ENCODE measurements around the gene EFNA5.

EFNA5 gene

GRCh38 chr5:107389775-107390148 lies 281.0 kb downstream of the EFNA5 start:
- no peak for DNase-seq (ENCODE audit: low read depth)

- no peak for DNase-seq (ENCODE audit: low read depth)
These were observed 281.5 kb downstream of the EFNA5 start for GRCh38 chr5:107389130-107389774.

DNA sequence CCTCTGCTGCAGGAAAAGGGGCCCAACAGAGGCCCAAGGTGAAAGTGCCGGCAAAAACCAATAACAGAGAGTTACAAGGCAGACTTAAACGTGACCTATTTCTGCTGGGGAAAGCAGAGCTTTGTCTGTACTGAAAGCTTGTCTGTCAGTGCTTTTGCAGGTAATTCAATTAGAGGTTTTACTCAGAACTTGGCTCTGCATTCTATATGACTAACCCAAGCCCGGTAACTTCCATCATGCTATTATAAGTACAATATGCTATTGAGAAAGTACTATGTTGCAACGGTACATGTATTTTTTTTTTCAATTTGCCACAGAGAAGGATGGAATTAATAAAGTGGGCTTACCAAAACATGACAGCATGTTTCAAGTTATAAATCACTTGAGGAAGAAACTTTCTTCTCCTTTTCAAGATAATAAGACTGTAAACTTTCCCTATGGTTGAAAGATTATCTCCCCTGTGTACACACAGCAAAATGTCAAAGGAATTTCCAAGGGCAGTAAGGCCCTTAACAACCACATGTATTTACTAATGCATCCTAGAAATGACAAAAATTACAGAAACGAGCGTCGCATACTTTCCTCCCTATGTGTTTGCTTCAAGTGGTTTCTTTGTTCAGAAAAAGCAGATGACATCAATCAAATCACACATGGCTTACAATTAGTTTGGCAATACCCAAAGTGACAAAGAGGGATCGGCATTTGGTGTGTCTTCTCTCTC lies 282.4 kb downstream of the EFNA5 start:
- no peak for DNase-seq (ENCODE audit: low read depth)

GRCh38 chr5:107387526-107388140 lies 283.1 kb downstream of the EFNA5 start:
- no peak for DNase-seq (ENCODE audit: low read depth)

DNA sequence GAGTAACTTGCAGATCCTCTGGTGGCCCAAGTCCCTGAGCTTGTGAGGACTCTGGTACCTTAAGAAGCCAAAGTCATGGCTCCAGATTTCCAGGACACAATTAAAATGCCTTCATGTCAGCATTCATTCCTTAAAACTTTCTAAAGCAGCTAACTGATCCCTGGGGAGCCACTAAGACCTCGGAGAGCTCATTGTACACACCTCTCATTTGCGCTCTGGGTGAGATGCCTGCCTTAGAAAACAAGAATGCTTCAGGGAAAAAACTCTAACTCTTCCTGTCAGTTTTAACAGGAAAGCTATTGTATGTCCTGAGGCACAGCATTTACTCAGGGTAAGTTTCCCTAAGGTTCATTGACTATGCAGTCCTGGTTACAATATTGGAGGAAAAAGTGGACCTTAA lies 285.0 kb downstream of the EFNA5 start:
- no peak for DNase-seq (ENCODE audit: low read depth)

DNA sequence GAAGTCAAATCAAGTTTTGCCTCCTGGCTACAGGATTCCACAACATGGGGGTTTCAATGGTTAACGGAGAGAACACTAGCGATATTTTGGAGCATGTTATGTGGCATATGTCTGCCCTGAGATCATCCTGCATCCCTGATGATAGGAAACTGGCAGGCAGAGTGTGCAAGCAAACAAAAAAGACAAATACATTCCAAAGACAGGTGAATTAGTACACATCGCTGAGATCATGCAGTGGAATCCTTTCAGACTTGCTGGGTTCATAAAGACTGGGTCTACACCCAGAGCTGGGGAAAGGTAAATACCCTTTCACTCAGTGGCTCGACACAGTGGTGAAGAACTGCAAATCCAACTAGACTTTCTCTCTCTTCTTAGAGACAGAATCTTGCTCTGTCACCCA lies 286.5 kb downstream of the EFNA5 start:
- DNase-seq (ENCODE audit: low read depth) = no peak

GRCh38 chr5:107383414-107383813 lies 287.3 kb downstream of the EFNA5 start:
- DNase-seq (ENCODE audit: low read depth) = no peak

DNA sequence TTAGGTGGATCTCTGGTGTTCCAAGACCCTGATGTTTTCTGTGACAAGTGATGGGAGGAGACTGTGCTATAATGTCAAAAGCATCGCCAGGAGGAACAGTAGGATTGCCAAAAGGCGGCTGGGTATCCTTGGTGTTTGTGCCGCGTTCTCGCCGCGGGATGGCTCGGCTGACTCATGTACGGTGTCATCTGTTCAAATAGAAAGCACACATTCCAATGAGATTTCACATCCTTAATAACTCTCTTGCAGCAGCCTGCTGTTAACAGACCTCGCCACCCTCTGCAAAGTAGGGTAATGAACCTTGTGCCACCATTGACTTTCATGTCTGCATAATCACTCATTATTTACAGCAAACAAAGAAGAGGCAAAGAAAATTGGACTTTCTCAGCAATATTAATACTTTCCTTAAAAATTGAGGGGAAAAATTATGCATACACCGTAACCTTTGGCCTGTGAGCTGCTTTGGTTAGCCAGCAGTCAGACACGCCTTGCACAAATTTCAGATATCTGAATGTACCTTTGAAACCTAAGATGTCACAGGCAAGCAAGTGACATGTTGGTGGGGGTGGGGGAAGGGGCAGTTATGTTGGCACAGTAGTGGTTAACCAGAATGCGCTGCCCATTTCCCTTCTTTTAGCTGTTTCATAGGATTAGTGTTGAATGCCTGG lies 289.4 kb downstream of the EFNA5 start:
- DNase-seq (ENCODE audit: low read depth) = no peak

DNA sequence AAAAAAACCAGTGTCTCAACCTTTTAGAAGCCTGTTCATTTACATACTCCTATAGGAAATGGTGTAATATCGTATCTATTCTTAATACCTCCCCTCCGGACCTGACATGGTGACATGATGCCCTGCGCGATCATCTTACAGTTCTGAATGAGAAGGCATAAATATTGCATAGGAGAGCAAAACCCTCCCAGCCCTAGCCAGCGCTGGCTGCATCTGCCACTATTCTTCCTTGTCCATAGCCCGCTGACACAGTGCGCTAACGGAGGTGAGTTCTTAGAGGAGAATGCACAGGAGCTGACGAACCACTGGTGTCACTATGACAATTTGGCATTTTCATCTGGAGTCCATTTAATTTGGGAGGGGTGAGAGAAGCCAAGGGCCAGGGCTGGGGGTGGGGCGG lies 290.1 kb downstream of the EFNA5 start:
- DNase-seq (ENCODE audit: low read depth) = no peak

DNA sequence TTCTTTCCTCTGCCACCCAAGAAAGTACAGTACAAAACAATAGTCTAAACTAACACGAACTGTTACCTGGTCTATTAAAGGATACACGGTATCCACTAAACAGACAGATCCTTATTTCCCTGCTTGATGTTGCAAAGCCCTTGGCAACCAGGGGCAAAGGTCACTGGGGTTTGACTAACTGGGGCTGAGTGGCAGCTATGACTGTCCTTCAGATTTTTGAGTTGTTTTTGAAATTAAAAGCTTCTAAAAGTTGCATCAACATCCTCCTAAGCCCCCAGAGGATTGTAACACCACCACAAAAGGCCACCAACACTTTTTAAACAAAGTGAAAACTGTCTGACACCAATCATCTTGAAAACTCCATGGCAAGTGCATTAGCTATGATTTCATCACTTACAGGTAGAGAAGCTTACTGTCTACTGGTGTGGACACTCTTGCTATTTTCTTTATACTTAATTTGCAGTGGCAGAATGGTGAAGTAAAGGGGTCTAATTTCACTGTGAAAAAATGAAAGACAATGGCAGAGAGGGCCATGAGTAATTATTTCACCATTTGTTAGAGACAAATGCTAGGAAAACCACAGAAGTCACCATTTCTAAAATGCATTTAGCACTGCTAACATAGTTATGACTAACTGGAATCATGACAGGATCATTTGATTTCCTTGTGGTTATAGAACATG lies 292.4 kb downstream of the EFNA5 start:
- DNase-seq (ENCODE audit: low read depth) = no peak

- no peak for DNase-seq (ENCODE audit: low read depth)
These were observed 293.5 kb downstream of the EFNA5 start for GRCh38 chr5:107377277-107377609.

GRCh38 chr5:107376546-107377276 lies 294.0 kb downstream of the EFNA5 start:
- no peak for DNase-seq (ENCODE audit: low read depth)

DNA sequence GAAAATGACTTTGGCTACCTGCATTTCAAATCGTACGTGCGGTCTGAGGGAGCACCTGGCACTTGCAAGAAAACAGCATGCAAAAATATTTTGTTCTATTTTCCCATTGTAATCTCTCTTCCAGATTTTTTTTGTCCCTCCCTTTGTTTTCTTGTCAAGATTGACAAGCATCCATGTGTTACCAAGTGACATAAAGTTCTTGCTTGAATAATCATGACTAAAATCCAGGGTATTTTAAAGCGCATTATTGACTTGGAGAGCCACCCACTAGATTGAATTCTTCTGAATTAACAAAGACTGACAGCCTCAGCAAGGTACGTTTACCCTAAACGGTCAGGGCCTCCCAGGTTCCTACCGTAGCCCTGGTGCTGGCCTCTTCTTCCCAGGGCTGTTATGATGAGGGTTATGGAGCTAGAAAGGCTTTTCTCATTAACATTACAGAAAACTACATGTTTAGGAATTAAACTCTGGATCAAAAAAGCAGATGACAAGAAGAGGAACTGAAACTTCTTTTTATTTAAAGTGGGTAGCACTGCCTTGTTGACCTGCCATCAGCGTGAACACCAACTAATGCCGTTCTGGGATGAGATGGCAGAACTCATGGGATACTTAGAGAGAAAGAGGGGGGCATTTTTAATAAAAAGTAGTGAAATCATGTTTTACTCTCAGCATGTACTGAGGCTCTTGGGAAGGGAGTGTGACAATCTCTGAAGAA lies 297.0 kb downstream of the EFNA5 start:
- no peak for DNase-seq (ENCODE audit: low read depth)

- DNase-seq (ENCODE audit: low read depth) = no peak
These were observed 297.9 kb downstream of the EFNA5 start for GRCh38 chr5:107372723-107373450.

DNA sequence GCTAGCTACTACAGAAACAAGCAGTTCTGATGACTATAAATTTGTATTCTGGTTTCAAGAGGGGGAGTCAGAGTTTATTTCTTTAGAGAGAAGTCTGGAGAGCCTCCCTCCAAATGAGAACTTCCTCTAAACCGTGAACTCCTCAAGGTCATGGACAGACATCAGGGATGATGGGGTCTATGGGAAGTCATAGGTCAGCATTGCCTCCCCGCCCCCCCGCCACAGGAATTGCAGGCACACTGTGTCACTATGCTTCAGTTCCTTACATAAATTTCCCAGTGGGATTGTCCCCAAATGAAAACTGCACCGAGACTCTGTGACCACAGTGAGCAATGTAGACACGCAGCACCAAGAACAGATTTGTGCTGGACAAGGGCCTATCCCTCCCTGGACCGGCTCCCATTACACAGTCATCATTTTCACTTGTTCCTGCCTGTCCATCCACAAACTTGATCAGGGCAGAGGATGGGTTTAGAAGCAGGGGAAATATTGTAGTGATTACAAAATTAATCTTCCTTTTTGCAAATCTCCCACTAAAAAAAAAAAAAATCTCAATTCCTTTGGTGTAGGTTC lies 300.3 kb downstream of the EFNA5 start:
- no peak for DNase-seq (ENCODE audit: low read depth)

- DNase-seq (ENCODE audit: low read depth) = no peak
These were observed 301.1 kb downstream of the EFNA5 start for GRCh38 chr5:107369622-107370021.

DNA sequence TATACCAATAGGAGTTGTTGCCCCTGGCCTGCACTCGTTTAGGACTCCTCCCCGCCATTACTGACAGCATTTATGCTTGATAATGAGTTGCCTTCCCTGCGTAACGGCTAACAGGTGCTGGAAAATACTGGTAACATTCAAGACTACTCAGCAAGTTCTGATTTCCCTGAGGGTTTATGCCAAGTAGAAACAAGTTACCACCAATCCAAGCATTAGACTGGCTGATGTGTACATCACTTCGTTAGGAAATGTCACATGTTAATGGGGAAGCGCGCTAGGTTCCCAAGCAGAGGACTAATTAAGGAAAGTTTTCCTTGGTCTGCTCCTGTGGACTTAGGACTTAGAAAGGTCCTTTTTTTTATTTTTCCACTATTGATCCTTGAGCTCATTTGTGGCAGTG lies 302.1 kb downstream of the EFNA5 start:
- DNase-seq (ENCODE audit: low read depth) = no peak

DNA sequence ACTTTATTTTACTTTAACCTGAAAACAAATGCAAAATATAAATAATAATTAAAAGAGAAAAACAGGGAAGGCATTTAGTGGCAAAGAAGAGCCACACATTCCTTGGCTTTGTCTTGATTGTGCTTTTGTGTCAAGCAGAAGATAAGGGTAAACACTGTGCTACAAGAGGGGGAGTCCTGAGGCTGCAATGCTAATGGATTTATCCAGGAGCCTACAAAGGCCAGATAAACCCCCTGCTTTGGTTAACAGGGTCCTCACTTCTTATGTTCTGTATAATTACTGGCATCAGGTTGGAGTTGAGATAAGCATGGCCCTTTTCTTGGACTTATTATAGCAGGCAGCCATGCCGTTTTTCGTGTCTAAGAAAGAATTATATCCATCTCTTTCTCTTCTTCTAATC lies 302.8 kb downstream of the EFNA5 start:
- DNase-seq (ENCODE audit: low read depth) = no peak

DNA sequence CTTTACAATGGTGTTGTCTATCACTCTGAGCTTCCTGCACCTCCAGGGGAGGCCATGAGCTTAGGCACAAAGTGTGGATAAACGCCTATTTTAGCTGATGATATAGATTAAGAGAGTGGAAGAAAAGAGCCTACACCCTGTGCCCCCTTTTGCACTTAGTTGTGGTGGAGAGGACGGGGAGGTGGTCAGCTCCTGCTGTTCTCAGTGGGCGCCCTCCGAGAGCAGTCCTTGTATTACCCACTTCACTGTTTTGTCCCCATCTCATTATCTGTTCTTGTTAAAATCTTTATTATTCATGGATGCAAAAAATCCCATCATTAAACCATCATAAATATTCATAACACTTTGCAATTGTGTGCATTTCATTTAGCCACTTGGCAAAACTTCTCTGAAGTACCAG lies 303.3 kb downstream of the EFNA5 start:
- no peak for DNase-seq (ENCODE audit: low read depth)

Measured in T follicular helper cell (primary cell).